Large intestine (tissue), 3 donors: ENCODE data around the gene DPP6. TPM values are rescaled to one million over a fixed set of nuclear protein-coding genes. Genes with fewer than 3 reads are reported as not detected.
A peak's percentile ranks its signal among the peaks of the same experiment; 100 is the strongest.
"Not testable (repeated sequence)": the region's sequence is repeated elsewhere in the genome, so short reads cannot be mapped to it uniquely, and the experiment has no call there.

ENCODE experiments used
- DNase-seq, 2 donors: peaks; one replicate each; pipeline versions ENCODE4 v3.0.0 to v3.0.0-alpha.2; 2013
- H3K27ac ChIP-seq: one replicate; pipeline ENCODE4 v1.5.1; 2013; ENCODE audit warnings: low read length
- H3K27me3 ChIP-seq: 2 replicates; pipeline ENCODE4 v1.6.1; 2013; ENCODE audit warnings: low read length; ENCODE audit not compliant: control insufficient read depth, insufficient read depth
- H3K36me3 ChIP-seq: 2 replicates; pipeline ENCODE4 v1.6.1; 2013; ENCODE audit warnings: low read length; ENCODE audit not compliant: control insufficient read depth, insufficient read depth
- H3K4me1 ChIP-seq: one replicate; pipeline ENCODE4 v1.6.1; 2013; ENCODE audit warnings: low read length; ENCODE audit not compliant: control insufficient read depth, insufficient read depth
- H3K4me3 ChIP-seq: one replicate; pipeline ENCODE4 v1.5.1; 2013; ENCODE audit warnings: low read length
- H3K9me3 ChIP-seq: one replicate; pipeline ENCODE4 v1.6.1; 2013; ENCODE audit warnings: mild to moderate bottlenecking, low read depth, low read length, moderate library complexity; ENCODE audit not compliant: control insufficient read depth
- WGBS: methylation state at CpG from one replicate; pipeline ENCODE4 v1.1.5; 2013; ENCODE audit warnings: low lambda C conversion rate; ENCODE audit not compliant: insufficient coverage; 5-methylcytosine and 5-hydroxymethylcytosine counted together
- polyA plus RNA-seq: library from polyadenylated mRNA; unstranded; fragments of 120-200 nt; gene quantifications from one replicate; pipeline ENCODE4 v1.2.1, GENCODE V29; 2013

DPP6 gene
- polyA plus RNA-seq, 1 donor, result 7.8 TPM

GRCh38 chr7:154050394-154050793 is 1.8 kb upstream of the DPP6 start:
- H3K4me1 ChIP-seq, H3K9me3 ChIP-seq, H3K4me3 ChIP-seq, DNase-seq, H3K27ac ChIP-seq, H3K27me3 ChIP-seq, H3K36me3 ChIP-seq: not testable (repeated sequence)
- no CpG with 5 or more reads among the region's 5 CpGs for WGBS

- H3K27me3 ChIP-seq, H3K4me3 ChIP-seq, H3K27ac ChIP-seq, H3K4me1 ChIP-seq, DNase-seq, H3K36me3 ChIP-seq, H3K9me3 ChIP-seq: not testable (repeated sequence)
- WGBS, result no CpG with 5 or more reads among the region's 42 CpGs
Observed at GRCh38 chr7:154051006-154051642, 1.1 kb upstream of the DPP6 start.

GRCh38 chr7:154052530-154053252 is 493 bp downstream of the DPP6 start:
- not testable (repeated sequence) for H3K9me3 ChIP-seq, H3K4me1 ChIP-seq, H3K36me3 ChIP-seq, H3K4me3 ChIP-seq, H3K27ac ChIP-seq, H3K27me3 ChIP-seq, DNase-seq
- WGBS, result no CpG with 5 or more reads among the region's 83 CpGs

- DNase-seq, result not testable (repeated sequence)
- no CpG with 5 or more reads among the region's 16 CpGs for WGBS
Observed at GRCh38 chr7:154053466-154054312, 1.5 kb downstream of the DPP6 start.

GRCh38 chr7:154054664-154055063 is 2.5 kb downstream of the DPP6 start:
- not testable (repeated sequence) for DNase-seq, H3K27ac ChIP-seq, H3K36me3 ChIP-seq, H3K4me3 ChIP-seq, H3K9me3 ChIP-seq, H3K4me1 ChIP-seq, H3K27me3 ChIP-seq
- WGBS, result no CpG with 5 or more reads among the region's 2 CpGs

More at GRCh38 chr7:154053466-154054312, 1.5 kb downstream of the DPP6 start:
- H3K4me1 ChIP-seq, H3K4me3 ChIP-seq, H3K27ac ChIP-seq, H3K36me3 ChIP-seq, H3K9me3 ChIP-seq, H3K27me3 ChIP-seq: not testable (repeated sequence)

- not testable (repeated sequence) for H3K4me3 ChIP-seq, H3K27me3 ChIP-seq, H3K27ac ChIP-seq, H3K36me3 ChIP-seq, H3K4me1 ChIP-seq
- WGBS, result no CpG with 5 or more reads among the region's 9 CpGs
- peaks cover 15% of the 10 kb centered on the region for H3K9me3 ChIP-seq
- peak; percentile 15 to 21 for DNase-seq
Observed at GRCh38 chr7:154055491-154056106, 3.4 kb downstream of the DPP6 start.

GRCh38 chr7:154058783-154059182 is 6.6 kb downstream of the DPP6 start:
- not testable (repeated sequence) for DNase-seq, H3K4me1 ChIP-seq, H3K27me3 ChIP-seq, H3K4me3 ChIP-seq, H3K27ac ChIP-seq, H3K36me3 ChIP-seq
- peaks cover 20% of the 10 kb centered on the region for H3K9me3 ChIP-seq
- no CpG with 5 or more reads among the region's 14 CpGs for WGBS

- H3K4me1 ChIP-seq, H3K4me3 ChIP-seq, DNase-seq, H3K27ac ChIP-seq, H3K27me3 ChIP-seq, H3K36me3 ChIP-seq: not testable (repeated sequence)
- no CpG with 5 or more reads among the region's 15 CpGs for WGBS
- peaks cover 20% of the 10 kb centered on the region for H3K9me3 ChIP-seq
Observed at GRCh38 chr7:154060551-154060950, 8.4 kb downstream of the DPP6 start.

- not testable (repeated sequence) for H3K27ac ChIP-seq
- peak; percentile 2 to 3 for DNase-seq
- WGBS, result no CpG with 5 or more reads among the region's 4 CpGs
Observed at GRCh38 chr7:154071833-154072232, 19.6 kb downstream of the DPP6 start.

More at GRCh38 chr7:154071833-154072232, 19.6 kb downstream of the DPP6 start:
- H3K36me3 ChIP-seq, H3K4me3 ChIP-seq, H3K4me1 ChIP-seq, H3K27me3 ChIP-seq, H3K9me3 ChIP-seq: not testable (repeated sequence)
